Caco-2 (cell line): ENCODE data around the gene ABHD8. TPM values are rescaled to one million over a fixed set of nuclear protein-coding genes. Genes with fewer than 3 reads are reported as not detected.

Experiments
- BruUV-seq: library from RNA; stranded (reverse); fragments of 400-500 nt; replicated peaks from 2 replicates; lab custom pipeline; 2021; lab: Mats Ljungman, UMichigan
- CTCF ChIA-PET: fragments of 300-600 bp; sonication (Branson Sonifier 250); formaldehyde crosslinking; loops from one replicate; lab custom pipeline; 2022; ENCODE audit warnings: antibody characterized with exemption; lab: Charles Lee
- POLR2A ChIA-PET: fragments of 300-600 bp; sonication (Branson Sonifier 250); formaldehyde crosslinking; loops from one replicate; lab custom pipeline; 2022; ENCODE audit warnings: antibody characterized with exemption; lab: Charles Lee
- DNase-seq, 2 experiments: peaks; one replicate each; pipeline versions ENCODE4 v3.0.0 to v3.0.0-alpha.2; 2020 to 2022
- H3K27me3 ChIP-seq: replicated peaks from 2 replicates; pipeline ENCODE4 v1.6.0; 2011; ENCODE audit warnings: low read length; ENCODE audit not compliant: control insufficient read depth, insufficient read depth
- H3K36me3 ChIP-seq: 2 replicates; pipeline ENCODE4 v1.5.1; 2011; ENCODE audit warnings: low read length; ENCODE audit not compliant: control insufficient read depth, insufficient read depth
- H3K4me1 ChIP-seq: fragments of 250-450 bp; sonication (Bioruptor Pico); 2 replicates; pipeline ENCODE4 v1.5.1; 2020; ENCODE audit warnings: mild to moderate bottlenecking
- H3K4me3 ChIP-seq: 2 replicates; pipeline ENCODE4 v1.5.1; 2011; ENCODE audit warnings: low read depth, mild to moderate bottlenecking, control low read depth, low read length
- H3K9me3 ChIP-seq: fragments of 250-450 bp; sonication (Bioruptor Pico); 2 replicates; pipeline ENCODE4 v1.5.1; 2020; ENCODE audit warnings: mild to moderate bottlenecking, moderate library complexity
- H3K27ac Mint-ChIP-seq: one replicate; pipeline ENCODE4 v1.8.0; 2022; ENCODE audit warnings: mixed read lengths; ENCODE audit not compliant: unreplicated experiment
- H3K27me3 Mint-ChIP-seq: one replicate; pipeline ENCODE4 v1.8.0; 2022; ENCODE audit warnings: mixed read lengths; ENCODE audit not compliant: insufficient read depth, unreplicated experiment
- H3K36me3 Mint-ChIP-seq: one replicate; pipeline ENCODE4 v1.8.0; 2022; ENCODE audit warnings: mild to moderate bottlenecking, mixed read lengths; ENCODE audit not compliant: insufficient read depth, unreplicated experiment
- H3K4me1 Mint-ChIP-seq: one replicate; pipeline ENCODE4 v1.8.0; 2022; ENCODE audit warnings: low read depth, mixed read lengths; ENCODE audit not compliant: unreplicated experiment
- H3K4me3 Mint-ChIP-seq: one replicate; pipeline ENCODE4 v1.8.0; 2022; ENCODE audit warnings: mild to moderate bottlenecking, moderate library complexity, mixed read lengths; ENCODE audit not compliant: unreplicated experiment
- H3K9me3 Mint-ChIP-seq: one replicate; pipeline ENCODE4 v1.8.0; 2022; ENCODE audit warnings: mixed read lengths; ENCODE audit not compliant: unreplicated experiment
- CTCF ChIP-seq, 2 experiments: fragments of 200-600 bp in 1 of 2; IDR thresholded peaks; 1 replicate in 1 of 2; 2 replicates in 1 of 2; pipeline versions ENCODE4 v1.5.1 to v1.8.0; 2011 to 2022; ENCODE audit warnings: antibody characterized with exemption in 1 of 2, control low read depth in 1 of 2, inconsistent platforms in 1 of 2, low read depth in 1 of 2, low read length in 1 of 2, mild to moderate bottlenecking in 1 of 2, moderate library complexity in 1 of 2; ENCODE audit not compliant: insufficient read depth in 1 of 2, severe bottlenecking in 1 of 2, unreplicated experiment in 1 of 2
- intact Hi-C: fragments of 100-400 bp; cut with micrococcal nuclease; formaldehyde crosslinking; loops from one replicate; pipeline ENCODE4 v1.10.0; 2022; ENCODE audit not compliant: unreplicated experiment
- total RNA-seq: library from RNA; stranded (reverse); gene quantifications from 2 replicates; pipeline ENCODE4 v1.2.3, GENCODE V29; 2022

ABHD8 gene
- total RNA-seq, 1 experiment from 2014 or later, result 11.3 TPM

- BruUV-seq, result no TSS peak
- Histone ChIP-seq H3K27me3 (no peaks in the 10 kb centered on the region), H3K4me1 (peaks cover 23% of the 10 kb centered on the region), H3K9me3 (no peaks in the 10 kb centered on the region), H3K4me3 (no peak overlapping the region), H3K36me3 (peaks cover 6% of the 10 kb centered on the region)
- H3K27ac Mint-ChIP-seq, result no peak overlapping the region
- H3K36me3 Mint-ChIP-seq, result peaks cover 60% of the 10 kb centered on the region
- H3K9me3 Mint-ChIP-seq, result no peaks in the 10 kb centered on the region
- no peak for TF ChIP-seq CTCF (IDR thresholded peaks at IDR 0.05; ENCODE audit: insufficient read depth in 1 of 2, low read depth in 1 of 2, low read length in 1 of 2, severe bottlenecking in 1 of 2, unreplicated experiment in 1 of 2)
- POLR2A ChIA-PET, result no interaction called here
- intact Hi-C loops, result no loop called here
- peaks cover 11% of the 10 kb centered on the region for H3K4me1 Mint-ChIP-seq
- H3K27me3 Mint-ChIP-seq, result no peaks in the 10 kb centered on the region
- no peak for DNase-seq
- H3K4me3 Mint-ChIP-seq, result no peak overlapping the region
- CTCF ChIA-PET, result no interaction called here
These were observed 10.9 kb upstream of the ABHD8 start for GRCh38 chr19:17314007-17314593.

DNA sequence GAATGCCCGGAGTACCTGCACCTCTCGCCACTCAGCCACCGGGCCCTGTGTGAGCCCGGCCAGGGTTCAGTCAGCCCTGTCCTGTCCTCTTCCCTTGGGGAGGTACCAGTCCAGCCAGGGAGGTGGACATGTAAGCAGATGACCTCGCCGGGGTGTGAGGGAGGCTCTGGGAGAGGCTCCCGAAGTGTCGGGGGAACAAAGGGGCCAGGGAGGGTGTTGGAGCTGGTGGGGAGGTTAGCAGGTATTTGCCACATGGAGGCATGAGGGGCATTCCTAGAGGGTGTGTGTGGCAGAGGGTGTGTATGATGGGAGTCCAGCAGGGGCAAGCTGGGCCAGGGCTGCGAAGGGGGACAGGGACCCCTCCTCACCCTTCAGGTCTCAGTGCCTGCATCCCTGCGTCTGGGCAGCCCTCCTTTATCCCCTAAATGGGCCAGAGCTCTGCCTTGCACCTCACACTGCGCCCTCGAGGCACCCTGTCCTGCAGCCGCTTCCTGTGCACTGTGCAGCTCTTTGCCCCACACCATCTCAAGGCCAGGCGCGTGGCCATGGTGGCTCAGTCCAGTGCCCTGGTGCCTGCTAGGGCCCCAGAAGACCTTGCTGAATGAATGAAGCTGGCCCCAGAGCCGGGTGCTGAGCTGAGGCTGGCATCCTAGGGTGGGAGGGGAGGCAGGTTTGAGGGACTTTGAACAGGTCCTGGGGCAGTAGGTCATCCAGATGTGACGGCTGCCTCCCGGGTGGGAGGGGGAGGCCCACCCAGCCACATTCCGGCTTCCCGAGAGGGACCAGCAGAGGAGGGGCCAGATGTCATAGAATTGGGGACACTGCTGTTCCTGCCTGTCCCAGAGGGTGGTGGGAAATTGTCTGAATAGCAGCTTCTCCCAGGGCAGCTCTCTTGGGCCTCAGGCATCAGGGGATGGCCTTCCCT lies 9.2 kb upstream of the ABHD8 start:
- no peak for TF ChIP-seq CTCF (IDR thresholded peaks at IDR 0.05; ENCODE audit: insufficient read depth in 1 of 2, low read depth in 1 of 2, low read length in 1 of 2, severe bottlenecking in 1 of 2, unreplicated experiment in 1 of 2)
- peaks cover 23% of the 10 kb centered on the region for H3K4me1 ChIP-seq
- BruUV-seq, result no TSS peak
- H3K27me3 ChIP-seq, result no peaks in the 10 kb centered on the region
- no peaks in the 10 kb centered on the region for H3K9me3 ChIP-seq
- POLR2A ChIA-PET, result no interaction called here
- CTCF ChIA-PET, result interaction anchor here (0.9 to 1.7 kb wide), 2 partner anchors 17 to 20 kb away, joined by 3 to 7 read pairs; no protein-coding TSS in a partner anchor
- no peaks in the 10 kb centered on the region for H3K9me3 Mint-ChIP-seq
- peaks cover 64% of the 10 kb centered on the region for H3K36me3 Mint-ChIP-seq
- H3K4me1 Mint-ChIP-seq, result peaks cover 19% of the 10 kb centered on the region
- peak overlapping the region; percentile 84 for H3K27ac Mint-ChIP-seq
- no peak for DNase-seq
- H3K27me3 Mint-ChIP-seq, result no peaks in the 10 kb centered on the region
- H3K36me3 ChIP-seq, result peaks cover 6% of the 10 kb centered on the region
- no peak overlapping the region for H3K4me3 ChIP-seq
- H3K4me3 Mint-ChIP-seq, result peak overlapping the region; percentile 53
- intact Hi-C loops, result no loop called here

GRCh38 chr19:17311455-17312188 lies 8.4 kb upstream of the ABHD8 start:
- no peaks in the 10 kb centered on the region for H3K27me3 ChIP-seq
- no peaks in the 10 kb centered on the region for H3K27me3 Mint-ChIP-seq
- intact Hi-C loops, result no loop called here
- H3K4me1 ChIP-seq, result peaks cover 23% of the 10 kb centered on the region
- H3K4me3 ChIP-seq, result no peak overlapping the region
- ChIA-PET CTCF (interaction anchor here (0.9 to 1.7 kb wide), 2 partner anchors 18 to 19 kb away, joined by 3 to 7 read pairs; no protein-coding TSS in a partner anchor), POLR2A (no interaction called here)
- peaks cover 6% of the 10 kb centered on the region for H3K36me3 ChIP-seq
- H3K4me1 Mint-ChIP-seq, result peaks cover 20% of the 10 kb centered on the region
- H3K27ac Mint-ChIP-seq, result peak overlapping the region; percentile 84
- TF ChIP-seq CTCF (IDR thresholded peaks at IDR 0.05; ENCODE audit: insufficient read depth in 1 of 2, low read depth in 1 of 2, low read length in 1 of 2, severe bottlenecking in 1 of 2, unreplicated experiment in 1 of 2), result no peak
- H3K36me3 Mint-ChIP-seq, result peaks cover 55% of the 10 kb centered on the region
- no peaks in the 10 kb centered on the region for H3K9me3 Mint-ChIP-seq
- DNase-seq, result peak; percentile 49 to 64
- H3K9me3 ChIP-seq, result no peaks in the 10 kb centered on the region
- no TSS peak for BruUV-seq
- peak overlapping the region; percentile 53 for H3K4me3 Mint-ChIP-seq
